Right lobe of liver (tissue), 6 donors: ENCODE measurements around the gene INA. TPM values are rescaled to one million over a fixed set of nuclear protein-coding genes. Genes with fewer than 3 reads are reported as not detected.
A peak's percentile ranks its signal among the peaks of the same experiment; 100 is the strongest.

Experiments used
- ATAC-seq, 4 donors: fragments of 200-7000 bp; cut with Tn5 transposase; one replicate each; pipeline ENCODE4 v1.9.1; 2020; ENCODE audit warnings: mild to moderate bottlenecking in 4 of 4, moderate library complexity in 4 of 4
- DNase-seq, 3 donors: peaks; one replicate each; pipeline ENCODE4 v3.0.0-alpha.2; 2020
- H3K27ac ChIP-seq, 3 donors: fragments of 200-600 bp; one replicate each; pipeline ENCODE4 v1.8.0; 2022
- H3K27me3 ChIP-seq, 2 donors: fragments of 200-600 bp; one replicate each; pipeline ENCODE4 v1.8.0; 2022
- H3K36me3 ChIP-seq, 4 donors: fragments of 200-600 bp; sonication (generic) in 1 of 4; one replicate each; pipeline versions ENCODE4 v1.5.1 to v1.8.0; 2017 to 2022; ENCODE audit warnings: control low read depth in 1 of 4
- H3K4me1 ChIP-seq, 4 donors: fragments of 200-600 bp; sonication (generic) in 1 of 4; one replicate each; pipeline versions ENCODE4 v1.5.1 to v1.8.0; 2017 to 2022; ENCODE audit warnings: control low read depth in 1 of 4
- H3K4me3 ChIP-seq, 3 donors: fragments of 200-600 bp; one replicate each; pipeline ENCODE4 v1.8.0; 2022
- H3K9me3 ChIP-seq, 4 donors: fragments of 200-600 bp; sonication (generic) in 1 of 4; one replicate each; pipeline versions ENCODE4 v1.5.1 to v1.8.0; 2017 to 2022; ENCODE audit warnings: control low read depth in 1 of 4
- POLR2A ChIP-seq: fragments of 450-650 bp; IDR thresholded peaks from one replicate; pipeline ENCODE4 v1.6.1; 2017; ENCODE audit warnings: antibody characterized with exemption, mild to moderate bottlenecking
- WGBS: methylation state at CpG from one replicate; pipeline ENCODE4 v1.1.6; 2018; ENCODE audit warnings: low coverage, low lambda C conversion rate; ENCODE audit not compliant: insufficient coverage; ENCODE audit errors: missing lambda C conversion rate; 5-methylcytosine and 5-hydroxymethylcytosine counted together
- intact Hi-C, 2 donors: fragments of 100-400 bp; cut with DNase I; formaldehyde crosslinking; loops; one replicate each; pipeline versions ENCODE4 v1.11.2 to v1.14.1; 2022
- small RNA-seq, 2 experiments: library from RNA; depleted of rRNA; stranded (forward); fragments of <200 nt; gene quantifications; one replicate each; pipeline ENCODE3, GENCODE V24; 2016
- total RNA-seq, 6 experiments: library from RNA; depleted of rRNA in 2 of 6; stranded (reverse); fragments of >200 nt in 2 of 6; fragmentation: NEBNext Ultra II Directional in 3 of 6; extraction: Animal tissue kit (Norgen Biotek cat#: 25700) in 3 of 6; gene quantifications; one replicate each; pipeline versions ENCODE4 v1.1.0 to v1.2.4, GENCODE V29; 2016 to 2023
- TF ChIP-seq, protein P1 (sequence below), 4 donors: fragments of 200-600 bp in 3 of 4; fragments of 450-650 bp in 1 of 4; IDR thresholded peaks; one replicate each; pipeline versions ENCODE4 v1.5.1 to v1.8.0; 2016 to 2022; ENCODE audit warnings: antibody characterized with exemption in 4 of 4, mild to moderate bottlenecking in 2 of 4
- donor health status: DM: no; HTN: yes; CAD: no.
- donor health status: DM: no; HTN: no; CAD: no.
- donor health status: DM: no; HTN: no; CAD: no.
- donor health status: DM: no; HTN: yes; CAD: no.
- donor health status: DM: no; HTN: yes; CAD: no.

The INA gene
- total RNA-seq, 6 experiments from 2014 or later = not detected

DNA sequence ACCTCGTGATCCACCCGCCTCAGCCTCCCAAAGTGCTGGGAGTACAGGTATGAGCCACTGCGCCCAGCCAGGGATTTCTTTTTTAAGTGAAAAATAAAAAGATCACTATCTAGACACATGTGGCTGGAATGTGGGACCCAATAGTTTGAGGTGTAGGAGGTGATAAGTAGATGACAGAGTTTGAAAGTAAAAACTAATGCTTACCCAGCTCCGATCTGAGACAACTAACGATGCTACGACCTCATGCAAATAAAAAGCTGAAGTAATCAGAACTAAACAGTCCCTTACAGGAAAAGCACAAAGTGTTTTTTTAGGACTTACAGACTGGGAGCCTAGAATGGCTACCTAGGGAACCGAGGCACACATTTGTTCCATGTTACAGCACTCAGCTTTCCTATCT, 51.0 kb downstream of the INA start:
- no peaks in the 10 kb centered on the region for H3K27me3 ChIP-seq
- no peaks in the 10 kb centered on the region for H3K4me1 ChIP-seq
- no peak overlapping the region for H3K27ac ChIP-seq
- H3K9me3 ChIP-seq = no peaks in the 10 kb centered on the region
- ATAC-seq (no peak), DNase-seq (peak in 1 of 3 donors; percentile 7)
- peaks cover 0 to 39% (median 11%) of the 10 kb centered on the region in 4 donors for H3K36me3 ChIP-seq
- TF ChIP-seq, protein P1, sequence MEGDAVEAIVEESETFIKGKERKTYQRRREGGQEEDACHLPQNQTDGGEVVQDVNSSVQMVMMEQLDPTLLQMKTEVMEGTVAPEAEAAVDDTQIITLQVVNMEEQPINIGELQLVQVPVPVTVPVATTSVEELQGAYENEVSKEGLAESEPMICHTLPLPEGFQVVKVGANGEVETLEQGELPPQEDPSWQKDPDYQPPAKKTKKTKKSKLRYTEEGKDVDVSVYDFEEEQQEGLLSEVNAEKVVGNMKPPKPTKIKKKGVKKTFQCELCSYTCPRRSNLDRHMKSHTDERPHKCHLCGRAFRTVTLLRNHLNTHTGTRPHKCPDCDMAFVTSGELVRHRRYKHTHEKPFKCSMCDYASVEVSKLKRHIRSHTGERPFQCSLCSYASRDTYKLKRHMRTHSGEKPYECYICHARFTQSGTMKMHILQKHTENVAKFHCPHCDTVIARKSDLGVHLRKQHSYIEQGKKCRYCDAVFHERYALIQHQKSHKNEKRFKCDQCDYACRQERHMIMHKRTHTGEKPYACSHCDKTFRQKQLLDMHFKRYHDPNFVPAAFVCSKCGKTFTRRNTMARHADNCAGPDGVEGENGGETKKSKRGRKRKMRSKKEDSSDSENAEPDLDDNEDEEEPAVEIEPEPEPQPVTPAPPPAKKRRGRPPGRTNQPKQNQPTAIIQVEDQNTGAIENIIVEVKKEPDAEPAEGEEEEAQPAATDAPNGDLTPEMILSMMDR (IDR thresholded peaks at IDR 0.05) = no peak
- no peak for TF ChIP-seq POLR2A
- intact Hi-C loops = no loop called here
- 89% methylated on average over 7 of the region's 7 CpGs for WGBS
- no peak overlapping the region for H3K4me3 ChIP-seq

DNA sequence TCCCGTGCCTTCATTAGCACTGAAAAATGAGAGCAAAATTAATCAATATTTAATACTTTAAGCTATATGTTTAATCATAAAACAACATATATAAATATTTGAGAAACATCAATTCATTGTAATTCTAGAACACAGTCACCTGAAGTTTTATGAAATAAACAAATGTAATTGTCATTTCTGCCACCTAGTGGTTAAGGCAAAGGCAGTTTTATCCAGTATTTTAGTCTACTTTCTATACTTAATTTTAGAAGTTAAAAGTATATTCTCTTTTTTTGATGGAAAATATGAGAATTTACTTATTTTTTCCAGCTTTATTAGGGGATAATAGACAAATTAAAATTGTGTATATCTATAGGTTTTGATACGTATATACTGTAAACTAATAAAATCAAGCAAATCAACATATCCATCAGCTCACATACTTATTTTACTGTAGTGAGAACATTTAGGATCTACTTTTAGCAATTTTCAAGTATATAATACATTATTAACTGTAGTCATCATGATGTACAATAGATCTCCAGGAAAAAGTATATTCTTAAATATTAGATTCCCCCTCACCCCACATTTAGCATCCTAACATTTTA, 57.1 kb downstream of the INA start:
- TF ChIP-seq, protein P1 (IDR thresholded peaks at IDR 0.05) = peak; percentile 43 to 76 (median 73)
- TF ChIP-seq POLR2A = no peak
- intact Hi-C loops = no loop called here
- Histone ChIP-seq H3K9me3 (no peaks in the 10 kb centered on the region), H3K27ac (no peak overlapping the region), H3K27me3 (no peaks in the 10 kb centered on the region), H3K36me3 (peaks cover 0 to 20% (median 0%) of the 10 kb centered on the region in 4 donors), H3K4me1 (no peaks in the 10 kb centered on the region), H3K4me3 (no peak overlapping the region)
- whole genome bisulfite sequencing = 76% methylated on average over 2 of the region's 2 CpGs
- DNase-seq (no peak), ATAC-seq (peak in 1 of 4 donors; percentile 45)

DNA sequence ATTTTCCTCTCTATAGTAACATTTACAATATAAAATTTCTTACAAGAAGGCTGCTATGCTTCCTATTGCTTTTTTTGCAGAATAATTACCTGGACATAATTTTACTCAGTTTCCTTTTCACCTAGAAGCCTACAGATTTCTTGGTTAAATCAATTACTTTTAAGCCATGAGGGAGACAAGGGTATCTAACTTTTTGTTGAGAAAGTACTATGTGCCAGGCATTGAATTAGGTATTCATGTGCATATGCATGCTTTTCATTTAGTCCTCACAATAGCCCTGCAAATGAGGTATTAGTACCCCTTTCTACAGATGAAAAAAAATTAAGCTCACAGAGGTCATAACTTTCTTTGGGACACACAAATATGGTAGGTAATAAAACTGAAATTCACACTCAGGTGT, 57.6 kb downstream of the INA start:
- intact Hi-C loops = no loop called here
- DNase-seq (no peak), ATAC-seq (no peak)
- H3K9me3 ChIP-seq = no peaks in the 10 kb centered on the region
- TF ChIP-seq, protein P1 (IDR thresholded peaks at IDR 0.05) = no peak
- TF ChIP-seq POLR2A = no peak
- H3K36me3 ChIP-seq = peaks cover 0 to 23% (median 0%) of the 10 kb centered on the region in 4 donors
- no peak overlapping the region for H3K27ac ChIP-seq
- H3K4me1 ChIP-seq = no peaks in the 10 kb centered on the region
- no peak overlapping the region for H3K4me3 ChIP-seq
- no peaks in the 10 kb centered on the region for H3K27me3 ChIP-seq

DNA sequence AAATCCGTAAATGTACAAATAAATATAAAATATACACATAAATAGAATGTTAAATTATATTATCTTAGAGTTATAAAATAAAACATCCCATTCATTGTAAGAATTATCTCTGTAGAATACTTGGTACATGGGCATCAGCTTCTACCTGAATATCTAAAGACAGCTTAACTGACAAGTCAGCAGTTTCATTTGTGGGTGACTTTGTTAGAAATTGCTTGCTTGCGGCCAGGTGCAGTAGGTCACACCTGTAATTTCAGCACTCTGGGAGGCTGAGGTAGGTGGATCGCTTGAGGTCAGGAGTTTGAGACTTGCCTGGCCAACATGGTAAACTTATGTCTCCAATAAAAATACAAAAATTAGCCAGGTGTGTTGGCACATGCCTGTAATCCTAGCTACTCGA, 59.4 kb downstream of the INA start:
- Histone ChIP-seq H3K4me1 (no peaks in the 10 kb centered on the region), H3K36me3 (peaks cover 0 to 28% (median 0%) of the 10 kb centered on the region in 4 donors), H3K27me3 (no peaks in the 10 kb centered on the region), H3K9me3 (no peaks in the 10 kb centered on the region), H3K27ac (no peak overlapping the region), H3K4me3 (no peak overlapping the region)
- 88% methylated on average over 4 of the region's 4 CpGs for WGBS
- intact Hi-C loops = no loop called here
- ATAC-seq (no peak), DNase-seq (peak in 1 of 3 donors; percentile 8)
- TF ChIP-seq, protein P1 (IDR thresholded peaks at IDR 0.05) = no peak
- no peak for TF ChIP-seq POLR2A

Small RNAs within 50 kb of the gene (small RNA-seq; reads per million reads assigned to genes)
- gene RNU11-3P = 0 reads per million in 2 experiments

Other genes with a start within 250 kb of the INA start
- gene NT5C2, start 83.9 kb upstream of the INA start, total RNA-seq = 10 to 100 TPM; 17.3 to 39.2 (median 32.4) TPM
- gene RPEL1, start 31.3 kb upstream of the INA start, total RNA-seq = not detected
- gene PCGF6, start 74.0 kb downstream of the INA start, total RNA-seq = 1 to 10 TPM; 4.7 to 8.5 (median 6.0) TPM
- gene TAF5, start 90.8 kb downstream of the INA start, total RNA-seq = 1 to 10 TPM; 1.5 to 2.5 (median 2.2) TPM
- gene ATP5MK, start 119.3 kb downstream of the INA start, total RNA-seq = 100 to 1,000 TPM; 176 to 257 (median 220) TPM
- gene PDCD11, start 119.5 kb downstream of the INA start, total RNA-seq = 10 to 100 TPM; 10.6 to 13.5 (median 12.0) TPM
- gene CALHM2, start 175.2 kb downstream of the INA start, total RNA-seq = 1 to 10 TPM; 2.3 to 5.7 (median 3.7) TPM
- not detected for gene CALHM1, start 181.8 kb downstream of the INA start, total RNA-seq
- gene CALHM3, start 202.1 kb downstream of the INA start, total RNA-seq = not detected
- 1 to 10 TPM in 2 of 6 experiments, under 1 TPM in 3, not detected in 1; 0.10 to 1.6 (median 0.83) TPM for gene NEURL1, start 216.6 kb downstream of the INA start, total RNA-seq